Osteoblast (primary cell): ENCODE data around the gene GRM7. TPM values are rescaled to one million over a fixed set of nuclear protein-coding genes. Genes with fewer than 3 reads are reported as not detected.

Experiments used
- DNase-seq: peaks from one replicate; pipeline ENCODE4 v3.0.0; 2011; ENCODE audit warnings: low spot score, mixed read lengths; ENCODE audit not compliant: insufficient read length; ENCODE audit errors: missing footprints
- H2AFZ ChIP-seq: 2 replicates; pipeline ENCODE4 v1.6.0; 2011; ENCODE audit warnings: mild to moderate bottlenecking, low read length
- H3K27ac ChIP-seq: 2 replicates; pipeline ENCODE4 v1.5.1; 2011; ENCODE audit warnings: mild to moderate bottlenecking, low read depth, low read length, moderate library complexity
- H3K27me3 ChIP-seq: 2 replicates; pipeline ENCODE4 v1.6.0; 2012; ENCODE audit warnings: mild to moderate bottlenecking, control low read depth, inconsistent platforms, low read length, moderate library complexity; ENCODE audit not compliant: insufficient read depth
- H3K36me3 ChIP-seq: 2 replicates; pipeline ENCODE4 v1.5.1; 2011; ENCODE audit warnings: mild to moderate bottlenecking, low read length, control low read depth, moderate library complexity; ENCODE audit not compliant: insufficient read depth
- H3K4me1 ChIP-seq: 2 replicates; pipeline ENCODE4 v1.5.1; 2011; ENCODE audit warnings: mild to moderate bottlenecking, low read length, control low read depth, moderate library complexity; ENCODE audit not compliant: insufficient read depth
- H3K4me2 ChIP-seq: 2 replicates; pipeline ENCODE4 v1.6.0; 2011; ENCODE audit warnings: mild to moderate bottlenecking, low read length; ENCODE audit not compliant: insufficient read depth
- H3K4me3 ChIP-seq: fragments of 200-600 bp; sonication (generic); 3 replicates; pipeline ENCODE4 v1.5.1; 2012; ENCODE audit warnings: mild to moderate bottlenecking, low read length, inconsistent platforms; ENCODE audit not compliant: insufficient read depth
- H3K79me2 ChIP-seq: 2 replicates; pipeline ENCODE4 v1.6.0; 2012; ENCODE audit warnings: mild to moderate bottlenecking, low read length, control low read depth, inconsistent platforms; ENCODE audit not compliant: insufficient read depth
- H3K9me3 ChIP-seq: 2 replicates; pipeline ENCODE4 v1.5.1; 2011; ENCODE audit warnings: low read depth, low read length, control low read depth
- H4K20me1 ChIP-seq: 2 replicates; pipeline ENCODE4 v1.6.0; 2012; ENCODE audit warnings: mild to moderate bottlenecking, low read length, control low read depth; ENCODE audit not compliant: insufficient read depth
- CTCF ChIP-seq: IDR thresholded peaks from 2 replicates; pipeline ENCODE4 v1.5.1; 2011; ENCODE audit warnings: mild to moderate bottlenecking, low read depth, low read length, moderate library complexity; ENCODE audit errors: extremely low read depth
- total RNA-seq: library from RNA; depleted of rRNA; stranded (reverse); fragments of >200 nt; gene quantifications from 2 replicates; pipeline ENCODE4 v1.2.3, GENCODE V29; 2012

The GRM7 gene
- total RNA-seq, 1 donor: not detected

GRCh38 chr3:6844723-6845122, 16.2 kb upstream of the GRM7 start:
- no peak for TF ChIP-seq CTCF
- peaks cover 2% of the 10 kb centered on the region for H3K9me3 ChIP-seq
- no peak overlapping the region for H3K4me3 ChIP-seq
- no peak for DNase-seq
- H2AFZ ChIP-seq: no peak overlapping the region
- no peaks in the 10 kb centered on the region for H3K36me3 ChIP-seq
- no peaks in the 10 kb centered on the region for H4K20me1 ChIP-seq
- no peaks in the 10 kb centered on the region for H3K4me1 ChIP-seq
- H3K27me3 ChIP-seq: no peaks in the 10 kb centered on the region
- H3K79me2 ChIP-seq: no peaks in the 10 kb centered on the region
- H3K27ac ChIP-seq: no peak overlapping the region
- H3K4me2 ChIP-seq: no peak overlapping the region

DNA sequence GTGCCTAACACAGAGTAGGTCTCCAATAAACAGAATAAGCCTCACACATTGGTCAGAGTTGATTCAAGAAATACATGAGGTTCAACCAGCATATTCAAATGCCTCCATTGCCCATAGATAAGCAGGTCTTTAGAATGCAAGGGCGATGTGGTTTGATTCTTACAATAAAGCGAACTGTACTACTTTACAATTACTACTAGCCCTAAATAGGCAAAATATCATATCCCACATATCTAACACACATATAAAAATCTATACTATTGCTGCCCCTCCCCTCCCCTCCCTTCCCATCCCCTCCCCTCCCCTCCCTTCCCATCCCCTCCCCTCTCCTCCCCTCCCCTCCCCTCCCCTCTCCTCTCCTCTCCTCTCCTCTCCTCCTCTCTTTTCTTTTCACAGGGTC, 6.7 kb upstream of the GRM7 start:
- no peak for DNase-seq
- Histone ChIP-seq H3K4me1 (no peaks in the 10 kb centered on the region), H3K4me2 (no peak overlapping the region), H3K9me3 (peaks cover 3% of the 10 kb centered on the region), H3K36me3 (no peaks in the 10 kb centered on the region), H3K27ac (no peak overlapping the region), H3K4me3 (no peak overlapping the region), H2AFZ (no peak overlapping the region), H3K79me2 (no peaks in the 10 kb centered on the region), H3K27me3 (no peaks in the 10 kb centered on the region), H4K20me1 (no peaks in the 10 kb centered on the region)
- TF ChIP-seq CTCF: no peak

DNA sequence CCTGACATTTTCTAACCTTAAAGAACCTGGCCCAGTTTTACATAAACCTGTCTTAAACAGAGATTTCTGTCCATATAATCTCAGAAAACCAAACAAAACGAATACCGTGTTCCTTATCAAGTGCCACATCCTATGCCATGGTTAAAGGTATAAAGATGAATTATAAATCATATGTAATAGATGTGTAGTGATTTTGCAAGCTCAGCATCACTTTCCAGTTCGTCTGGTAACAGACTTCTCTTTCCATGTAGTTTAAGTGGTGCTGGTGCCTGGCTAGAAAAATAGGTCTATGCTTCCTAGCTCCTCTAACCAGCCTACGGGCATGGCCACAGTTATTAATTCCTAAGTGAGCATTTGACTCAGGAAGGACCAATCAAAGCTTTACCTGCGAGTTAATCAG, 3.4 kb upstream of the GRM7 start:
- Histone ChIP-seq H3K9me3 (peaks cover 3% of the 10 kb centered on the region), H3K4me2 (no peak overlapping the region), H3K4me1 (no peaks in the 10 kb centered on the region), H4K20me1 (no peaks in the 10 kb centered on the region), H3K27ac (no peak overlapping the region), H3K4me3 (no peak overlapping the region), H3K79me2 (no peaks in the 10 kb centered on the region), H3K27me3 (no peaks in the 10 kb centered on the region), H3K36me3 (no peaks in the 10 kb centered on the region), H2AFZ (no peak overlapping the region)
- TF ChIP-seq CTCF: no peak
- no peak for DNase-seq

DNA sequence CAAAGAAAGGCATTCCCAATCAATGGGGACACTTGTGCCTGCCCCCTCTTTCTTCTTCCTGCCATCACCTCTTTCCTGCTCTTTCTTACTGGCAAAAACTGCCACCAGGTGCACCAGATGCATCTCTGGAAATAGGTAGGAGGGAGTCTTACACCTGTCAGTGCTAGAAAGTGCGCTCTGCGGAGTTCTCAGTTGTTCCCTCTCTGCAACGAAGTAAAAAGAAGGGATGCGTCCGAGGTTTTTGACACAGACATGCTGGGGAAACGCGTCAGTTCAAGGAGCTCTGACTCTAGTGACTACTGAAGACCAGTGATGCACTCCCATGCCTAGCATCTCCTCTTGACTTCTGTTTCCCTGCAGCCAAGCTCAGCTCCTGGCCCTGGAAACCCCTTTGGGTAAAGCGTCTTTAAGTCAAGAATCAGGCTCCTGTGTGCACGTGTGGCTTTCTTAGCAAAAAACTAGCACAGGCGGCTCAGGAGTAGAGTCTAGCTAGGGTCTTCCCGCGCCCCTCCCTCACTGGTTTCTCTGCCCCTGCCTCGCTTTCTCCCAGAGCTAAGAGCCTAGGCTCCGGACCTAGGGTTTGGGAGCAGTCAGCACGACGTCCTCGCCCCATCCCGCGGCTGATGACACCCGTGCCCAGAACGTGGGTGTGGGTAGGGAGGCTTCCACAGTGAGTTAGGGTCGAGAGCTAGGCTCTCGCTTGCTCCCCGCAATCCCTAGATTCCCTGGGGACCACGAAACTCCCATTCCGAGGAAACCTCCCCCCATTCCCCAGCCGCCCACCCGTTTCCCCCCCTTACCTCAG, 564 bp upstream of the GRM7 start:
- Histone ChIP-seq H3K4me1 (no peaks in the 10 kb centered on the region), H3K4me2 (no peak overlapping the region), H2AFZ (no peak overlapping the region), H3K4me3 (no peak overlapping the region), H4K20me1 (no peaks in the 10 kb centered on the region), H3K27me3 (no peaks in the 10 kb centered on the region), H3K79me2 (no peaks in the 10 kb centered on the region), H3K9me3 (peaks cover 3% of the 10 kb centered on the region), H3K27ac (no peak overlapping the region), H3K36me3 (no peaks in the 10 kb centered on the region)
- TF ChIP-seq CTCF: no peak
- DNase-seq: peak; percentile 66
